Upper lobe of right lung (tissue), 1 donor: ENCODE data around the gene FHOD3. TPM values are rescaled to one million over a fixed set of nuclear protein-coding genes. Genes with fewer than 3 reads are reported as not detected.

Experiments
- ATAC-seq: fragments of 200-7000 bp; cut with Tn5 transposase; one replicate; pipeline ENCODE4 v1.9.1; 2020; ENCODE audit warnings: mild to moderate bottlenecking, moderate library complexity
- DNase-seq: peaks from one replicate; pipeline ENCODE4 v3.0.0-alpha.2; 2020
- H3K27ac ChIP-seq: fragments of 200-600 bp; one replicate; pipeline ENCODE4 v1.8.0; 2022
- H3K27me3 ChIP-seq: fragments of 200-600 bp; one replicate; pipeline ENCODE4 v1.8.0; 2022; ENCODE audit warnings: mild to moderate bottlenecking
- H3K36me3 ChIP-seq: fragments of 200-600 bp; one replicate; pipeline ENCODE4 v1.8.0; 2022
- H3K4me1 ChIP-seq: fragments of 200-600 bp; one replicate; pipeline ENCODE4 v1.8.0; 2022
- H3K4me3 ChIP-seq: fragments of 200-600 bp; one replicate; pipeline ENCODE4 v1.8.0; 2022; ENCODE audit warnings: mild to moderate bottlenecking
- H3K9me3 ChIP-seq: fragments of 200-600 bp; one replicate; pipeline ENCODE4 v1.8.0; 2022
- CTCF ChIP-seq: fragments of 200-600 bp; IDR thresholded peaks from one replicate; pipeline ENCODE4 v1.8.0; 2022; ENCODE audit warnings: antibody characterized with exemption
- intact Hi-C: fragments of 100-400 bp; cut with DNase I; formaldehyde crosslinking; loops from one replicate; pipeline ENCODE4 v1.11.0; 2022
- total RNA-seq: library from RNA; stranded (reverse); fragmentation: NEBNext Ultra II Directional; extraction: Animal tissue kit (Norgen Biotek cat#: 25700); gene quantifications from one replicate; pipeline ENCODE4 v1.2.1, GENCODE V29; 2021
- donor health status: DM: no; HTN: yes; CAD: no; lungs with severe emphysema.

The FHOD3 gene
- total RNA-seq, 1 donor from 2014 or later: 1.9 TPM

GRCh38 chr18:36711014-36711725 is 413.7 kb downstream of the FHOD3 start:
- intact Hi-C loops: no loop called here
- DNase-seq (no peak), ATAC-seq (no peak)
- Histone ChIP-seq H3K27me3 (no peaks in the 10 kb centered on the region), H3K4me3 (no peak overlapping the region), H3K36me3 (no peaks in the 10 kb centered on the region), H3K4me1 (no peaks in the 10 kb centered on the region), H3K9me3 (no peaks in the 10 kb centered on the region), H3K27ac (no peak overlapping the region)
- TF ChIP-seq CTCF: no peak

GRCh38 chr18:36711813-36712444 is 414.4 kb downstream of the FHOD3 start:
- Histone ChIP-seq H3K4me1 (no peaks in the 10 kb centered on the region), H3K36me3 (no peaks in the 10 kb centered on the region), H3K27me3 (no peaks in the 10 kb centered on the region), H3K27ac (no peak overlapping the region), H3K9me3 (no peaks in the 10 kb centered on the region), H3K4me3 (no peak overlapping the region)
- ATAC-seq: no peak
- intact Hi-C loops: no loop called here
- no peak for DNase-seq
- TF ChIP-seq CTCF: no peak

- Histone ChIP-seq H3K27me3 (no peaks in the 10 kb centered on the region), H3K4me3 (no peak overlapping the region), H3K4me1 (no peaks in the 10 kb centered on the region), H3K9me3 (no peaks in the 10 kb centered on the region), H3K27ac (no peak overlapping the region), H3K36me3 (no peaks in the 10 kb centered on the region)
- DNase-seq (no peak), ATAC-seq (no peak)
- no peak for TF ChIP-seq CTCF
- intact Hi-C loops: no loop called here
Observed at GRCh38 chr18:36714476-36714875, 417.0 kb downstream of the FHOD3 start.

- DNase-seq: no peak
- no peak overlapping the region for H3K4me3 ChIP-seq
- no peak for TF ChIP-seq CTCF
- no peaks in the 10 kb centered on the region for H3K9me3 ChIP-seq
- no peaks in the 10 kb centered on the region for H3K27me3 ChIP-seq
- no peaks in the 10 kb centered on the region for H3K36me3 ChIP-seq
- ATAC-seq: no peak
- no peaks in the 10 kb centered on the region for H3K4me1 ChIP-seq
- H3K27ac ChIP-seq: no peak overlapping the region
- intact Hi-C loops: no loop called here
Observed at GRCh38 chr18:36717422-36718110, 420.1 kb downstream of the FHOD3 start.

- Histone ChIP-seq H3K9me3 (no peaks in the 10 kb centered on the region), H3K4me1 (no peaks in the 10 kb centered on the region), H3K27ac (no peak overlapping the region), H3K36me3 (no peaks in the 10 kb centered on the region), H3K27me3 (no peaks in the 10 kb centered on the region), H3K4me3 (no peak overlapping the region)
- no peak for DNase-seq
- intact Hi-C loops: no loop called here
- TF ChIP-seq CTCF: no peak
- ATAC-seq: no peak
Observed at GRCh38 chr18:36718705-36719328, 421.3 kb downstream of the FHOD3 start.
